HEK293 (cell line): ENCODE measurements around the gene THOP1.

Experiments
- BCL11A ChIP-seq: fragments of 450-650 bp; formaldehyde crosslinking; IDR thresholded peaks from 2 replicates; pipeline ENCODE4 v1.5.1; 2016; ENCODE audit warnings: low read depth, missing biosample characterization, missing genetic modification characterization
- CTCF ChIP-seq: fragments of 450-650 bp; formaldehyde crosslinking; IDR thresholded peaks from 2 replicates; pipeline ENCODE4 v1.5.1; 2016; ENCODE audit warnings: missing biosample characterization, missing genetic modification characterization
- HOXA7 ChIP-seq: sonication (generic); formaldehyde crosslinking; IDR thresholded peaks from 2 replicates; pipeline ENCODE4 v1.8.1; 2022; ENCODE audit warnings: missing genetic modification reagents, borderline replicate concordance
- SP2 ChIP-seq: fragments of 450-650 bp; formaldehyde crosslinking; IDR thresholded peaks from 2 replicates; pipeline ENCODE4 v1.5.1; 2016; ENCODE audit warnings: missing biosample characterization, missing genetic modification characterization
- ZNF239 ChIP-seq: fragments of 450-650 bp; formaldehyde crosslinking; IDR thresholded peaks from 2 replicates; pipeline ENCODE4 v1.5.1; 2016; ENCODE audit warnings: missing biosample characterization, missing genetic modification characterization
- ZNF274 ChIP-seq, 2 experiments: fragments of 200-500 bp in 1 of 2; fragments of 450-650 bp in 1 of 2; sonication (Bioruptor generic) in 1 of 2; formaldehyde crosslinking in 1 of 2; IDR thresholded peaks; 2 replicates each; pipeline versions ENCODE4 v1.5.1 to v1.6.1; 2014 to 2016; ENCODE audit warnings: borderline replicate concordance in 1 of 2, inconsistent platforms in 1 of 2, low read length in 1 of 2, missing biosample characterization in 1 of 2, missing genetic modification characterization in 1 of 2
- ZNF292 ChIP-seq: fragments of 450-650 bp; formaldehyde crosslinking; IDR thresholded peaks from 2 replicates; pipeline ENCODE4 v1.5.1; 2016; ENCODE audit warnings: low read depth, missing biosample characterization, missing genetic modification characterization, borderline replicate concordance
- ZNF514 ChIP-seq: fragments of 450-650 bp; formaldehyde crosslinking; IDR thresholded peaks from 2 replicates; pipeline ENCODE4 v1.5.1; 2016; ENCODE audit warnings: missing biosample characterization, missing genetic modification characterization
- ZNF777 ChIP-seq: fragments of 450-650 bp; formaldehyde crosslinking; IDR thresholded peaks from 2 replicates; pipeline ENCODE4 v1.5.1; 2017; ENCODE audit warnings: missing biosample characterization, missing genetic modification characterization, borderline replicate concordance
- ZSCAN30 ChIP-seq: fragments of 450-650 bp; IDR thresholded peaks from 2 replicates; pipeline ENCODE4 v1.5.1; 2018; ENCODE audit warnings: missing biosample characterization, mild to moderate bottlenecking, missing genetic modification characterization, moderate library complexity
- TF ChIP-seq, protein P1 (sequence below): fragments of 450-650 bp; formaldehyde crosslinking; IDR thresholded peaks from 2 replicates; pipeline ENCODE4 v1.5.1; 2016; ENCODE audit warnings: missing biosample characterization, missing genetic modification characterization
- TF ChIP-seq, protein P2 (sequence below): fragments of 450-650 bp; formaldehyde crosslinking; optimal IDR thresholded peaks from 2 replicates; pipeline ENCODE3; 2016; ENCODE audit warnings: missing biosample characterization, mild to moderate bottlenecking, missing genetic modification characterization

DNA sequence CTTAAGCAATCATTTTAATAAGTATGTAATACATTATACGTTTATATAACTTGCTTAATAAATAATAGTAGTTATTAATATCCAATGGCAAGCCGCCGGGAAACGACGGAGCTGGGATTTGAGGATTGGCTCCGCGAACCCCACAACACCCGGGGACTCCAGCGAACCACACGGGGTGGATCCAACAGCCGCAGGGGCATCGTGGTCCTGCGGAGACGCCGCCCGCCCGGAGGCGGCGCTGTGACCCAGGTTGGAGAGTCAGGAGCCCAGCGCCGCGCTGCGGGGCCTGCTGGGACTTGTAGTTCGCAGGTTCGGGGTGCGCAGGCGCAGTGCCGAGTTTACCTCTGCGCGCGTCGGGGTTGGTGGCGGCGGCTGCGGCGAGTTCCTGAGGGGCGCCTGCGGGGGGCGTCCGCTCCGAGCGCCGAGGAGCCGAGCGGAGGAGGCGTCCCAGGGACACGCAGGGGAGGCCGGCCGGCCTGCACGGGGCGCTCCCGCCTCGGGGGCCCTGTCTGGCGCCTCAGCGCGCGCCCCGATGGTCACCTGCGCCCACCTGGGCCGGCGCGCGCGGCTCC lies 34.3 kb downstream of the THOP1 start, which contains the start of gene ZNF554:
- peak; percentile 32 for TF ChIP-seq SP2 (tag by site-specific recombination)
- TF ChIP-seq CTCF (tag by site-specific recombination): peak; percentile 100
- peak; percentile 80; the same call in 1 of the 2 replicates for TF ChIP-seq ZSCAN30
- TF ChIP-seq, protein P1, sequence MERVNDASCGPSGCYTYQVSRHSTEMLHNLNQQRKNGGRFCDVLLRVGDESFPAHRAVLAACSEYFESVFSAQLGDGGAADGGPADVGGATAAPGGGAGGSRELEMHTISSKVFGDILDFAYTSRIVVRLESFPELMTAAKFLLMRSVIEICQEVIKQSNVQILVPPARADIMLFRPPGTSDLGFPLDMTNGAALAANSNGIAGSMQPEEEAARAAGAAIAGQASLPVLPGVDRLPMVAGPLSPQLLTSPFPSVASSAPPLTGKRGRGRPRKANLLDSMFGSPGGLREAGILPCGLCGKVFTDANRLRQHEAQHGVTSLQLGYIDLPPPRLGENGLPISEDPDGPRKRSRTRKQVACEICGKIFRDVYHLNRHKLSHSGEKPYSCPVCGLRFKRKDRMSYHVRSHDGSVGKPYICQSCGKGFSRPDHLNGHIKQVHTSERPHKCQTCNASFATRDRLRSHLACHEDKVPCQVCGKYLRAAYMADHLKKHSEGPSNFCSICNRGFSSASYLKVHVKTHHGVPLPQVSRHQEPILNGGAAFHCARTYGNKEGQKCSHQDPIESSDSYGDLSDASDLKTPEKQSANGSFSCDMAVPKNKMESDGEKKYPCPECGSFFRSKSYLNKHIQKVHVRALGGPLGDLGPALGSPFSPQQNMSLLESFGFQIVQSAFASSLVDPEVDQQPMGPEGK (tag by site-specific recombination): peak; percentile 32; the same call in 1 of the 2 replicates
- TF ChIP-seq ZNF777 (tag by site-specific recombination): no peak
- TF ChIP-seq HOXA7: no peak
- no peak for TF ChIP-seq ZNF274 (IDR thresholded peaks at IDR 0.05; ENCODE audit: low read length)
- no peak for TF ChIP-seq ZNF274 (tag by site-specific recombination; IDR thresholded peaks at IDR 0.05; ENCODE audit: borderline replicate concordance)
- TF ChIP-seq ZNF514 (tag by site-specific recombination): no peak
- no peak for TF ChIP-seq ZNF292 (tag by site-specific recombination)
- no peak for TF ChIP-seq BCL11A
- TF ChIP-seq, protein P2, sequence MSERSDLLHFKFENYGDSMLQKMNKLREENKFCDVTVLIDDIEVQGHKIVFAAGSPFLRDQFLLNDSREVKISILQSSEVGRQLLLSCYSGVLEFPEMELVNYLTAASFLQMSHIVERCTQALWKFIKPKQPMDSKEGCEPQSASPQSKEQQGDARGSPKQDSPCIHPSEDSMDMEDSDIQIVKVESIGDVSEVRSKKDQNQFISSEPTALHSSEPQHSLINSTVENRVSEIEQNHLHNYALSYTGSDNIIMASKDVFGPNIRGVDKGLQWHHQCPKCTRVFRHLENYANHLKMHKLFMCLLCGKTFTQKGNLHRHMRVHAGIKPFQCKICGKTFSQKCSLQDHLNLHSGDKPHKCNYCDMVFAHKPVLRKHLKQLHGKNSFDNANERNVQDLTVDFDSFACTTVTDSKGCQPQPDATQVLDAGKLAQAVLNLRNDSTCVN: peak; percentile 78
- no peak for TF ChIP-seq ZNF239
